GM12878 (cell line): ENCODE results near the gene SRCIN1.

Source experiments
- CTCF ChIP-seq, 3 experiments: IDR thresholded peaks in 2 of 3; conservative IDR thresholded peaks in 1 of 3; 2 replicates each; pipeline ENCODE4 v1.5.1; 2011; ENCODE audit warnings: low read depth in 3 of 3, low read length in 3 of 3, mild to moderate bottlenecking in 3 of 3, control low read depth in 2 of 3, moderate library complexity in 2 of 3, inconsistent platforms in 1 of 3, mixed read lengths in 1 of 3; ENCODE audit not compliant: control insufficient read depth in 2 of 3, insufficient read depth in 1 of 3; ENCODE audit errors: extremely low read depth in 1 of 3
- EZH2 ChIP-seq: IDR thresholded peaks from 2 replicates; pipeline ENCODE4 v1.6.1; 2012; ENCODE audit warnings: low read depth, mild to moderate bottlenecking, control low read depth, inconsistent platforms, low read length, borderline replicate concordance; ENCODE audit not compliant: control insufficient read depth
- JUND ChIP-seq: IDR thresholded peaks from 2 replicates; pipeline ENCODE4 v1.6.1; 2012; ENCODE audit warnings: low read depth, mild to moderate bottlenecking, low read length, improper control_type of control experiment, moderate library complexity
- MEF2A ChIP-seq: IDR thresholded peaks from 2 replicates; pipeline ENCODE4 v1.6.1; 2011; ENCODE audit warnings: low read depth, mild to moderate bottlenecking, low read length, moderate library complexity; ENCODE audit not compliant: insufficient read depth
- POLR2A ChIP-seq: IDR thresholded peaks from 2 replicates; pipeline ENCODE4 v1.6.1; 2011; ENCODE audit warnings: low read depth, mild to moderate bottlenecking, low read length
- TAF1 ChIP-seq: IDR thresholded peaks from 2 replicates; pipeline ENCODE4 v1.6.1; 2011; ENCODE audit warnings: mild to moderate bottlenecking, low read depth, low read length, borderline replicate concordance
- USF1 ChIP-seq: IDR thresholded peaks from 2 replicates; pipeline ENCODE4 v1.6.1; 2011; ENCODE audit warnings: borderline replicate concordance, low read depth, mild to moderate bottlenecking, moderate library complexity, mixed read lengths, low read length; ENCODE audit not compliant: insufficient read depth; ENCODE audit errors: extremely low read length

- TF ChIP-seq USF1 (no peak), JUND (no peak), EZH2 (no peak), POLR2A (no peak), MEF2A (no peak), CTCF (IDR thresholded peaks at IDR 0.05 in 2 of 3, conservative IDR thresholded peaks at IDR 0.05 in 1 of 3; ENCODE audit: control insufficient read depth in 2 of 3, extremely low read depth in 1 of 3, insufficient read depth in 1 of 3, low read depth in 3 of 3, low read length in 3 of 3) (no peak), TAF1 (no peak)
Measured at GRCh38 chr17:38600906-38601305, 4.8 kb downstream of the SRCIN1 start.
